Loucy (cell line): ENCODE measurements around the gene FOXC2.

Source experiments
- H2AFZ ChIP-seq: fragments of 200-600 bp; sonication (generic); 2 replicates; pipeline ENCODE4 v1.6.0; 2016; ENCODE audit warnings: antibody characterized with exemption, mild to moderate bottlenecking, low read length, moderate library complexity
- H3F3A ChIP-seq: fragments of 200-600 bp; 2 replicates; pipeline ENCODE4 v1.6.0; 2016; ENCODE audit warnings: antibody characterized with exemption, low read depth, mild to moderate bottlenecking
- H3K27me3 ChIP-seq: fragments of 200-600 bp; sonication (generic); 2 replicates; pipeline ENCODE4 v1.6.1; 2014; ENCODE audit warnings: low read length, mild to moderate bottlenecking; ENCODE audit not compliant: insufficient read depth, poor library complexity, severe bottlenecking
- H3K36me3 ChIP-seq: fragments of 200-600 bp; sonication (generic); 2 replicates; pipeline ENCODE4 v1.6.1; 2016; ENCODE audit warnings: low read length; ENCODE audit not compliant: insufficient read depth
- H3K4me1 ChIP-seq: fragments of 200-600 bp; sonication (generic); 2 replicates; pipeline ENCODE4 v1.5.1; 2014; ENCODE audit warnings: low read length, mild to moderate bottlenecking; ENCODE audit not compliant: insufficient read depth, poor library complexity, severe bottlenecking
- H3K4me2 ChIP-seq: fragments of 200-600 bp; sonication (generic); 2 replicates; pipeline ENCODE4 v1.6.0; 2014; ENCODE audit warnings: antibody characterized with exemption, low read length, low read depth, mild to moderate bottlenecking; ENCODE audit not compliant: poor library complexity, severe bottlenecking
- H3K4me3 ChIP-seq: fragments of 200-600 bp; sonication (generic); 2 replicates; pipeline ENCODE4 v1.5.1; 2014; ENCODE audit warnings: low read length, mild to moderate bottlenecking, mixed read lengths; ENCODE audit not compliant: poor library complexity, severe bottlenecking
- H3K79me2 ChIP-seq: fragments of 200-600 bp; sonication (generic); 2 replicates; pipeline ENCODE4 v1.6.1; 2014; ENCODE audit warnings: low read length; ENCODE audit not compliant: insufficient read depth
- H3K9ac ChIP-seq: fragments of 200-600 bp; sonication (generic); 2 replicates; pipeline ENCODE4 v1.6.0; 2014; ENCODE audit warnings: mild to moderate bottlenecking, low read depth, low read length, moderate library complexity; ENCODE audit not compliant: poor library complexity, severe bottlenecking
- H3K9me2 ChIP-seq: fragments of 200-600 bp; sonication (generic); replicated peaks from 2 replicates; pipeline ENCODE4 v1.6.1; 2016; ENCODE audit warnings: low read depth, low read length, mixed read lengths
- H3K9me3 ChIP-seq: fragments of 200-600 bp; sonication (generic); 2 replicates; pipeline ENCODE4 v1.6.1; 2014; ENCODE audit warnings: mild to moderate bottlenecking, antibody characterized with exemption, low read length, low read depth; ENCODE audit not compliant: insufficient read depth
- H4K20me1 ChIP-seq: fragments of 200-600 bp; sonication (generic); 2 replicates; pipeline ENCODE4 v1.6.0; 2014; ENCODE audit warnings: antibody characterized with exemption, low read length, mild to moderate bottlenecking; ENCODE audit not compliant: insufficient read depth, poor library complexity, severe bottlenecking
- CTCF ChIP-seq: fragments of 200-600 bp; sonication (generic); conservative IDR thresholded peaks from 2 replicates; pipeline ENCODE4 v1.5.1; 2014; ENCODE audit warnings: mild to moderate bottlenecking, antibody characterized with exemption, low read length
- EZH2phosphoT487 ChIP-seq: fragments of 200-600 bp; IDR thresholded peaks from 2 replicates; pipeline ENCODE4 v1.6.1; 2018; ENCODE audit warnings: antibody characterized with exemption, mild to moderate bottlenecking, moderate library complexity, borderline replicate concordance

Gene FOXC2

GRCh38 chr16:86570558-86571529 lies 4.2 kb downstream of the FOXC2 start:
- Histone ChIP-seq H3F3A (no peaks in the 10 kb centered on the region), H3K4me2 (no peak overlapping the region), H3K36me3 (no peaks in the 10 kb centered on the region), H3K9me2 (no peaks in the 10 kb centered on the region), H2AFZ (no peak overlapping the region), H3K79me2 (no peaks in the 10 kb centered on the region), H4K20me1 (no peaks in the 10 kb centered on the region), H3K4me3 (no peak overlapping the region), H3K27me3 (no peaks in the 10 kb centered on the region), H3K4me1 (no peaks in the 10 kb centered on the region), H3K9me3 (no peaks in the 10 kb centered on the region), H3K9ac (no peak overlapping the region)
- TF ChIP-seq EZH2phosphoT487 (no peak), CTCF (no peak)

GRCh38 chr16:86571530-86571915 lies 4.9 kb downstream of the FOXC2 start:
- no peaks in the 10 kb centered on the region for H3K9me3 ChIP-seq
- H3K4me3 ChIP-seq, result no peak overlapping the region
- no peak overlapping the region for H3K9ac ChIP-seq
- H3F3A ChIP-seq, result no peaks in the 10 kb centered on the region
- no peaks in the 10 kb centered on the region for H3K27me3 ChIP-seq
- TF ChIP-seq CTCF, result no peak
- no peak for TF ChIP-seq EZH2phosphoT487
- no peaks in the 10 kb centered on the region for H3K4me1 ChIP-seq
- H3K4me2 ChIP-seq, result no peak overlapping the region
- H3K9me2 ChIP-seq, result no peaks in the 10 kb centered on the region
- H2AFZ ChIP-seq, result no peak overlapping the region
- no peaks in the 10 kb centered on the region for H4K20me1 ChIP-seq
- H3K79me2 ChIP-seq, result no peaks in the 10 kb centered on the region
- no peaks in the 10 kb centered on the region for H3K36me3 ChIP-seq

- H3K36me3 ChIP-seq, result no peaks in the 10 kb centered on the region
- no peaks in the 10 kb centered on the region for H3K4me1 ChIP-seq
- H3K79me2 ChIP-seq, result no peaks in the 10 kb centered on the region
- no peaks in the 10 kb centered on the region for H3K27me3 ChIP-seq
- no peak overlapping the region for H2AFZ ChIP-seq
- TF ChIP-seq CTCF, result no peak
- TF ChIP-seq EZH2phosphoT487, result no peak
- H3F3A ChIP-seq, result no peaks in the 10 kb centered on the region
- H3K9ac ChIP-seq, result no peak overlapping the region
- no peaks in the 10 kb centered on the region for H3K9me2 ChIP-seq
- no peaks in the 10 kb centered on the region for H4K20me1 ChIP-seq
- no peak overlapping the region for H3K4me2 ChIP-seq
- H3K9me3 ChIP-seq, result no peaks in the 10 kb centered on the region
- H3K4me3 ChIP-seq, result no peak overlapping the region
These were observed 5.5 kb downstream of the FOXC2 start for GRCh38 chr16:86572041-86572521.
